NCI-H524 (cell line): ENCODE results near the gene KLF15.

Experiments used
- DNase-seq, 2 experiments: peaks; one replicate each; lab custom pipeline; 2025; lab: John Stamatoyannopoulos, UW

Gene KLF15

DNA sequence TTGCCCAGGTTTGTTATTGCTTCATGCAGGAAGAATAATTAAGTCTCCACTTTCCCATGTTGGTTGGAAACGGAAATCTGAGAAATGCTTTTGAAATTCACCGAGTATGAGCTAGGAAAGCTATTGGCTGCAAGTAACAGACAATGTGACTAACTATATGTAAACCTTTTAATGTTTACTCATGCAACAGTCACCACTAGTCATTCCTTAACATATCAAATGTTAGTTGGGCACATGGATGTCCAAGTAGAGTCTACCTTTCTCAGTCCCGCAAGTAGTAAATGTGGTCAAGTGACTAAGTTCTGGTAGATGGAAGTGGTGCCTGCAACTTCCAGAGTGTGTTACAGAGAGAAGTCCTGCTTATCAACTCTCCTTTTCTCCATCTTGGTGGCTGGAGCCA lies 52.5 kb downstream of the KLF15 start:
- DNase-seq = no peak

DNA sequence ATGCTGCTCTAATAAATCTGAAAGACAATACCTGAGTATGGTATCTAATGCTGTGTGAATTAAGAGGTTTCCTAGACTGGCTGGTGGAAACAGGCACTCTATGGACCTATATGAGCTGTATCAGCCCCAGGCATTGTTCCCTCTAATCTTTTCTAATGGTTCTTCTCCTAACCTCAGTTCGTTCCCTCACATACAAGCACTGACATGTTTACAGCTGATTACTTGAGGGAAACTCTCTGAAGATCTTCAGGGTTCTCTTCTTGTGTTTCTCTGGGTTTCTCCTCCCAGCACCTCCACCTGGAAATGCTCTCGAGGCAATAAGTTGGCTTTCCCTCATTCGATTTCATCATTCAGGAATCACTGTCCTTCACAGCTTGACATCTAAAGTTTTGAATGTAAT lies 52.9 kb downstream of the KLF15 start:
- no peak for DNase-seq

DNA sequence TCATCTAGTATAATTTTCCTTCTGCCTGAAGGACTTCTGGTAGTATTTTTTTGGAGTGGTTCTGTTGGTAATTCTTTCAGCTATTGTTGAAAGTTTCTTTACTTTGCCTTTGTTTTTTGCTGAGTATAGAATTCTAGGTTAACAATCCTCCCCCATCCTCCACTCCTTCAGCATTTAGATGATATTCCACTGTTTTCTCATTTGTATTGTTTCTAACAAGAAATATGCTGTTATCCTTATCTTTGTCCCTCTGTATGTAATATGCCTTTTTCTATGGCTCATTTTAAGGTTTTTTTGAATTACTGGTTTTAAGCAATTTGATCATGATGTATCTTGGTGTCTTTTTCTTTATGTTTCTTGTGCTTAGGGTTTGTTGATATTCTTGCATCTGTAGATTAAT lies 53.9 kb downstream of the KLF15 start:
- DNase-seq = no peak

DNA sequence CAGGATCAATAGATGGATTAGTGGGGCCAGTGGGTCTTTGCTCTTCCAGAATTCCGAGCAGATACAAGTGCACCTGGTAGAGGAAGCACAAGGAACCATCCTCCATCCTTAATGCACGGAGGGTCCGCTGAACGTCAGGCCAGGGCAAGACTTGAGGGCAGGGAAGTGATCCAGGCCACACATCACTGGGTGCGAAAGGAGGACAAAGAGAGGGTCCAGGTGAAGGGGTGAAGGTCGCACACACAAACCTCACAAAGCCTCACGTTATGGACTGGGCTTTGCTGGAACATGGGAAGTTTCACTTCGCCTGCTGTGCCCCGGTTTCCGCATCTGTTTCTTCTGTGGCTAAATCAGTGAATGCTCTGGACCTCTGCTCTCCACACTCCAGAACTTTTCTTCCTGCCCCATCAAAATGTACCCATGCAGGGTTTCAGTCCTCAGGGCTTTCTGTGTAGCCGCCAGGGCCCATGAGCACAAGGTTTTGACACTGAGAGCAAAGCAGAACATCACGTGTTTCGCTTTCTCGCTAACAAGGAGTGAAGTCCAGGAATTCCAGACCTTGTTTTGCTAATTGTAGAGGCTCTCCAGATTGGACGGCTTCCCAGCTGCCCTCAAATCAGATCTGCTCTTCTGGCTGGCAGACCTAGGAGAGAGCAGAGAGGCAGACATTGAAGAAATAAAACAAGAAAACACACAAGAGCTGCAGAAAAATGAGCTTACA lies 56.3 kb downstream of the KLF15 start:
- DNase-seq = no peak

DNA sequence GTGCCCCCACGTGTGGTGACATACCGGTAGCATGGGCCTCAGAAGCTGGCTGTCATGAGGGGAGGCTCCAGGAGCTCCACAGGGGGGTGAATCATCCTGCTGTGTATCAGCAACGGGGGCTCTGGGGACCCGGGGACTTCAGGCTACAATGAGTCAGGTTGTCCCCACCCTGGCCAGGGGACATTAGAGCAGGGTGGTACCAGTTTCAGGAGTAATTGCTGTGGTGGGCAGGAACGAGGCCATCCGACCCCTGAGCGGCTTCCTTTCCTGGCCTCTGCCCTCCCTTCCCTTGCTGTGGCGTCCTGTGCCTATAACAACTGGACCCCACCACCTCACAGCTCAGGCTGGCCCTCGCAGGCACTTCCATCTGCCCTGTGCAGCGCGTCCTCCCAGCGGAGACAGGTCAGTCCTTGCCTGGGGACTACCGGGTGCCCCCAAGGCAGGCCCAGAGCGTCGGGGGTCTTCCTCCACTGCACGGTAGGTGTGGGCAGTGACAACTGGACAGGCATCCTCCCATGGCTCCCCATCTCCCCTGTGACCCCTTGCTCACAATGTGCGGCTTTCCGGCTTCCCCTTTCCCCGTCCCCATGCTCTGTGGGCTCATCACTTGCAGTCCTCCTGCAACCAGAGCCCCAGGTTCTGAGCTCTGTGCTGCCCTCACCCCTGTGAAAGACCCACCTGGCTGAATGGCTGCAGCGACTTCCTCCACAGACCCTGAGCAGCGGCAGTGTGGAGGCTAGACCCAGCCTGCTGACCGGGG lies 57.0 kb downstream of the KLF15 start:
- DNase-seq = no peak

DNA sequence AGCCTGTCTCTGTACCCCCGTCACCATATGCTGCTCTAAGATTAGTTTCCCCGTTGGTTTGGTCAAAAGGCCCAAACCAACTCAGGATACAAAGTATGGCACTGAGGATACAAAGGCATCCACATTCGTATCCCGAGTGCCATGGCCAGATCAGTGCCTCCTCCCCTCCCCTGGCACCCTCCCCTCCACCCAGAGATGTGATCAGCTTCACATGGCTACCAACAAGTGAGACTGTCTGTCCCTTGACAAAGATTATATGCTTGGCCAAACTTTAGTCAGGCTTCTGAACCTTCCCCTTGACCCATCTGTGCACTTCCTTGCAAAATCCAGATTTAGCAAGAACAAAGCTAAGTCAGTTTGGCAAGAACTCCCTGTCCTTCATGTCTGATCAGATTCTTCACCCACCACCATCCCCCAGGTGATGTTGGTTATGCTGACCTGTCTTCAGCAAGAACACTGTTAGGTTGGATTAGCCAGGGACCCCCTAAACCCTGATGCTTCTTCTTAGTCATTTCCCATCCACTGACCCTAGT lies 61.7 kb downstream of the KLF15 start:
- no peak for DNase-seq

DNA sequence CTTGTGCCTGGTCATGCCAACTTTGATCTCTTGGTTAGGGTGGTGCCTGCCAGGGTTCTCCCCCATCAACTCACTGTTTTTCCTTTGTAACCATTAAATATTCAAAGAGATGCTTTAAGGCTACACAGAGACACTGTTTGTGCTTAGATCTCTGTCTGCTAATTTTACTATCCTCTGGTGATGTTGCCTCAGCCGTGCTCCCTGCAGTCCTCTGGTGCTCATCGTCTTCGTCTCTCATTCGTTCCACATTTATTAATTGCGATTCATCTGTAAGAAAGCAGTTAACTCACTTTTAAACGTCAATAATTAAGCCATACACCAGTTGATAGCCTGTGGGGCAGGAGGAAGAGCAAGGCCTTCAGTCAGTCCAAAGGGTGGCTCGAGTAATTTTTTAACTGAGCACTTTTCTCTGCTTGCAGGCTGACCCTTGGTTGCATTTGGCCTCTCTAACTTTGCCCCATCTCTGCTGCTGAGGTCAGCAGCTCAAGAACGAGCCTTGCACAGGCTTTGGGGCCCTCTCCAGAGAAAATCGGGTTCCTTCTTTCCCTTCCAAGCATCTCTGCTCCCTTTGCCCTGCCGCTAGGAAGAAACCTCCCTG lies 62.9 kb downstream of the KLF15 start:
- no peak for DNase-seq

DNA sequence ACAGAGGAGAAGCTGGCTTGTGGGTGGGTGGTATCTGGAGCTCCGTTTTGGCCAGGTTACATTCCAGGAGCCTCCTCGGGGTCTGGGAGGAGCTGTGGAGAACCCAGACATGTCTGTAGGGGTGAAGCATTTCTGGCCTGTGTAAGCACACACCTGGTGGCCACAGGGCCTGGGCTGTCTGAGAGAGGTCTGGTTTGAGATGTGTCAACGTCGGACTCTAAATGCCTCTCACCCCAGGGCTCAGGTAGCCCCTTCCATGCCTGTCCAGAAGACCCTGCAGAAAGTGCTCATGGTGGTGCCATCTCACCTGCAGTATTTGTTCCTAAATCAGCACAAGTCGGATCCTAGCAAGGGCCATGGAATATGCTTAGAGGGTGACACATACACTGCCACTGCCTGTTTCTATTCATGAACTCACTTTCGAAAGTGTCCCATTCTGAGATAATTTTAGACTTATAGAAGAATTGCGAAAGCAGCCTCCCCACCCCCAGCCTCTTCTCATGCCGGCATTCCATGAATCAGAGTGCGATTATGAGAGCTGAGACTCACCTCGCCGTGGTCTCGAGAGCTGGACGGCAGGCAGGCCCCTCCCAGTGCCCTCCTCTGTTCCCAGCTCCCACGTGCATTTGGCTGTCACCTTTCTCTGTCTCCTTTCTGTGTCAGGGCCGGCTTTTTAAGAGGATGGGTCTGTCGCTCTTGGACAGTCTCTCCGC lies 63.7 kb downstream of the KLF15 start:
- no peak for DNase-seq
